Measurements from ENCODE around the gene TGFA.

TGFA gene

DNA sequence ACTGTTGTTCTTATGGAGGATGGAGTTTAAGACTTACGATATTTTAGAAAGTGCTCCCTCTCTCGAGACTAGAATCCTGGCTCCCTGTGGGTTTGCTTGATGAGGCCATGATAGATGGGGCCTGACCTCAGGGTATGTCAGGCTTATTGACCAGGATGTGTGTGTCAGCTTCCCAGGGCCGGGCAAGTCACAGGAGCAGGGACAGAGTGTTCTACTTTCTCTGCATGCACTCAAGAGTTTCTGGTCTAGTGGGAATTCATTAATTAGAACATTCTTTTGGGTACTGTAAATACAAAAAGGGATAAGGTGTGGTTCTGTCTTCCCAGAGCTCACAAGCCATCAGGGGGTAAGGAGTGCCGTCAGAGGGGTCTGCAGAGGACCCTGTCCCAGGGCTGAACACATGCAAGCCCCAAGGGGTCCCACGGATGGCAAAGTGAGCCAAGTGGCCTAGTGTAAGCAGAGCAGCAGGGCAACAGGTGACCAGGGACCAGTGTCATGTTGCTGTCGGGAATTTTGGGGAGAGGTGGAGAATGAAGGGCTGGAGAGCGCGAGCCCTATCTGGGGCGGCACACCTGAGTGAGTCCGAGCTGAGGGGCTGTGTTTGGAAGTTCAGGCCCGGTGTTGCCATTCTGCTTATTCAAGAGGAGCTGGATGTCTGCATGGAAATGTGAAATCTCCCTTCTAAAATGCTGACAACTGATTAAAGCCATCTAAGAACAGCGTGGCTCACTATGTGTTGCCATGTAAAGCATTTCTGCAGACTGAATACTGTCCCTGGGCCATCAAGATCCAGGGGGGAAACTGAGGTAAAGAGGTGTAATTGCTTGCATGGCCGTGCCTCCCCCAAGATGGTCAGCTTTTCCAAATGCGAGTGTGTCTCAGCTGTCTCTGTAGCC lies 91.4 kb downstream of the TGFA start:
- no peak for DNase-seq

DNA sequence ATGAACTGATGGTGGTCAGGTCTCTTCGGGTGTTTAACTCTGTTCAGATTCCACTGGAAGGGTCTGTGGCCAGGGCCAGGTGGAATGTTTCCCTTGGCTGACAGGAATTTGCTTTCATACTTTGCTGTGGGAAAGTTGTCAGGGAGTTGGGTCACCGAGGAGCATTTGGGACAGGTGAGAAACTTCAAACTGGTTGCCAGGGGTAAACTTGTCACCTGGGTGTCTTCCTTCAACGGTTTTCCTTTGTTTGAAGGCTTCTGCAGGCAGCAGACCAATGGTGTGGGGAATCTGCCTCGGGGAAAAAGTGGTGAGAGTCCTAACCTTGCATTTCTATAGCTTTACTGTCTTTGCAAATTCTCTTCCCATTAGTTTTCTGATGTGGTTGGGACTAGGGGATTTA lies 92.2 kb downstream of the TGFA start:
- no peak for DNase-seq

DNA sequence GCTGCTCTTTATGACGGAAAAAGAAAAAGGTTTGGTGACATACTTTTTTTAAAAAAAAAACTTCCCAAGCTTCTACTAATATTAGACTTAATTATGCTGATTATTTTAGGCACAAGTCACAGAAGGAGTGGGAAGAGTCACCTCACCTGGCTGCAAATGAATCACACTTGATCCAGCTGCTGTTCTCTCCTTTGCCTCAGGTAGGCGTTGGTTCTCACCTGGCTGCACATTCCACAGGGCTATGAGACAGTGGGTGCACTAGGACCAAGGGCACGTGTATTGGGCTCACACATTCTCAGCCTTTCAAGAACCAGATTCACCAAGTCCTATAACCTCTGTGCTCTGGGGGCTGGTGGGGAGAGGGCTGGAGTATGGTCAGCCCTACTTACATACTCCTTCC lies 93.3 kb downstream of the TGFA start:
- DNase-seq = no peak

DNA sequence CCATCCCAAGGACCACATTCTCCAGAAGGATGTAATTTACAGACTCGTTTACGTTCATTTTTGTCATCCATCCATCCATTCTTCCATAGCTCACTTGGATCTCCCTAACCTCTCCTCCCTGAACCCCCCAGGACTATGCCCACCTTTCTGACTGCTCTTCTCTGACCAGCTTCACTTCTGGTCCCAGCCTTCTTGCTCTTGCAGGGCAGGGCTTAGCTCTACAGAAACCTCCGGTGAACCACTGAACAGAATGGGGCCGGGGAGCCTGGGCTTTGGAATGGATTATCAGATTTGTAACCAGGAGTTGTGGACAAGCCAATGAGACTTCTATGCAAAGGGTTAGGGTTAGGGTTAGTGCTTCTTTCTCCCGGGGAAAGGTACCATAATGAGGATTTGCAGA lies 95.0 kb downstream of the TGFA start:
- DNase-seq = no peak

DNA sequence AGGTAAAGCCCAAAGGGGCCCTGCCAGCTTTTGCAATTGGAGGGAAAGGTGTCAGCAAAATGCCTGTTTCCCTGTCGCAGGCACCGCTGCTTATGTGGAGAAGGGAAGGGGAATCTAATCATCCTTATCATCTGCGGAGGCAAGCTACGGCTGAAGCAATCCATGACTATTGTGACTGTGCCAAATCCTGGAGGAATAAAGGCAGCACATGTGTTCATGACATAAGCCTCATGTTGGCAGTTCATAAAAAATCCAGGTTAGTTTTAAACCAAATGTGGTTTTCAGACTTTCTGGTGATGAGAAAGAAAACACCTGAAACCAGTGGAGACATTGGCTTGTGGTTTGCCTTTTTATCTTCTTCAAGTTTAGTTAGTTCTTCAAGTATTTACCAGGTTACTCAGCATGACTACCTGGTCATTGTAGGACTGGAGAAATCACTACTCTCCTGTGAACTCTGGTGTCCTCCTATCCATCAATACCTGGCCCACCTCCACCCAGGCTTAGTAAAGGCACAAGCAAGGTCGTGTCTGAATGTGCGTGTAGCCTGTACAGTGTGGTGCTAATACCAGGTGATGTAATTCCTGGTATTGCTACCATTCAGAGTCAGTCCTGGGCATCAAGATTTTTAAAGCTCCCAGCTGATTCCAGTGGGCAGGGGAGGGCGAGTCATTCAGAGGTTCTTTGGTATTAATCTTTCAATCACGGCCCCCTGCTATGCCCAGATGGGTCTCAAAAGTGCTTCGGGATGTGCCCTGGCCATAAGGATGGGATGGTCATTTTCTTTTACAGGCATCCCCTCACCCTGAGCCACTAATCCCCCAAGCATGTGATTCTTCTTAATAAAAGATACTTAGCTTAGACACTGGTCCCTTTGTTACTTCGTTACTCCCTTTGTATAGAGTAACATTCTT lies 96.8 kb downstream of the TGFA start:
- DNase-seq = no peak

DNA sequence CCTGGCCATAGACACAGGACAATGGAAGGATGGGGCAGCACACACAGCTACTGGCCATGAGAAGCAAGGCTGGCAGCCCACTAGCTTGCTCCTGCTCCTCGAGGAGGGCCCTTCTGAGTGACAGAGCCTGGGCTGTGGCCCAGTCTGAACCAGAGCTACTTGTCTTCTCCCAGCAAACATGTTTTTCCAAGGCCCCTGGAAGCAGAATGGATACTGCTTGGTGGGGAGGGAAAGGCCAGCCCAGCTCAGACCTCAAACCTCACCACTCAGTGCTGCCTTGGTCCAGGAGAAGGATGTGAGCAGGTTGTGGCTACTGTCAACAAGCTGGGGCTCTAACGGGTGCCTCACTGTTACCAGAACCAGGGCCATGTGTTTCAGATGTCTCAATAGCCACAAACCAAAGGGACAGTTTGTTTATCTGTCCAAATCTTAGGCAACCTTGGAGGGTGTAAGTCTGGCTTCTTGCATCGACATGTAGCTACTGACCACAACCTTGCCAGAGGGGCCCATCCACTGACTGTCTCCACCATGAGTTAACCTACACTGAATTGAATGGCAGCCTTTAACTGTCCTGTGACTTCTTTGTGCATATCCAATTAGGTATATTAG lies 98.6 kb downstream of the TGFA start:
- no peak for DNase-seq

DNA sequence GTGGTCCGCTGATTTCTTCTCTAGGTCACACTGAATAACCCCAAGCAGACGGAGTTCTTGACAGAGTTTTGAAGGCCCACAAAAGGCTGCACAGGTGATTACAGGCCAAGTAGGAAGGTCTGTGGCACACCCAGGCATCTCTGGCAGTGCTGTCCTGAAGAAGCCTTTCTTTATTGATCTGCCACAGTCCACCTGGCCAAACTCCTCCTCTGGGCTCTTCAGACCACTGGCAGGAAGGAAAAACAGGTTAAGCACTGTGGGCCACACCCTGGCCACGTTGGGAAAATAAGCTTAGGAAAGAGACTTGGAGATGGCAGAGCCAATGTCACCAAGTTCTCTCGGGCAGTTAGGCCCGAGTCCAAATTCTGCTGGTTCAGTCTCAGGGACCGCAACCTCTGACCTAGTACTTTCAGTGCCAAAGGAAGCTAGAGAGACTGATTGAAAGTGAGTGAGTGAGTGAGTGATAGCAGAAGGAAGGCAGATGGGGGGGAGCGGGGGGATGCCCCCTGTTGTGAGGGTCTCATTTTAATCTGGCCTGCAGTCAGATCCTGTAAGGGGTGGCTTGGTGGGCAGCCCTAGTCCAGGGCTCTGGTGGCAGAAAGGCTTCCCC lies 102.9 kb downstream of the TGFA start:
- DNase-seq = no peak

DNA sequence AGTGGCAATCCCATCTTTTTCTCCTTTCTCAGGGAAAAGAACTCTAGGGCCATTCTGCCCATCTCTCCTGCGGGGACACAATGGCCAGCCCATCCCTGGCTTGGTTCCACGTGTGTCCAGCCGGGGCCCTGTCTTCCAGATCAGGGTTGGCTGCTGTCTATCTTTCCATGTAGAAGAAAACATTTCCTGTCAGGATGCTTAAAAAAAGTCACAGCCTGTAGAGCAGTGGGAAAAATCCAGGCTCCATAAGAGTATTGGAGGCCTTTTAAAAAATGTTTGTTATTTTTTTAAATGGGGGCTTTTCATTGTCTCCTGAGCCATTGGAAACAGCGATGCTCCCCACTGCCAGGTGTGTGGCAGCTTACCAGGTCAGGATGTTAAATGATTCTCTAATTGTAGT lies 105.6 kb downstream of the TGFA start:
- no peak for DNase-seq

DNA sequence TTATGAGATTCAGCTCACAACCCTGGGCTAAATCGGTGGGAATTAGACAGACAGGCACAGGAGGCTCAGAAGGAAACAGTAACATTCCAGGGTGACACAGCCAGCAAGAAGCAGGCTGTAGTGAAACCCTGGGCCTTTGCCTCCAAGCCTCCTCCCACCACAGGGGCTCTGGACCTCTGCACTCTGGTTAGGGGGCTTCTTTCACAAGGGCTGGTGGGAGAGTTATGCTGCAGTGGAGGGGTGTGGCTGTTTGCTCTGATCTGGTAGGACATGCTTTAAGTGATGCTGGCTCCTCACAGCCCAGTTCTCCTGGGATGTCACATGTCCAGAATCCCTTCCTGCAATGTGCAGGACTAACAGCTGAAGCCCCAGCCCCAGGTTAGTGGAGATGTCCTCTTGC lies 109.9 kb downstream of the TGFA start:
- no peak for DNase-seq

DNA sequence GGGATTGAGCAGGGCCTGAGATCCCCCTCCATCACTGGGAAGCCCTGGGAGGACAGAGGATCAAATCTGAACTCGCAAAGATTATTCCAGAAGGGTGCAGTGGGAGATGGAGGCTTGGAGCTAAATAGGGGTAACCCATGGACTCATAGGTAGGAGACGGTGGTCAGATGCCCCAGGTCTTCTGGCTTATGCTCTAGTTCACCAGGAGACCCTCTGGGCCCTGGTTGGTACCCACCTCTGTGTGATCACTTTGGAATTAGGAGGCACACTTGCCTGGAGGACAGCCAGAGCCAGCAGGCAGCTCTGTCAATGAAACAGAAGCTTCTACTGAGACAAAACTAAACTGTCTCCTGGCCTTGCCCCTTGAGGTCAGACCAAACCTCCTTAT lies 110.6 kb downstream of the TGFA start:
- DNase-seq = no peak

DNA sequence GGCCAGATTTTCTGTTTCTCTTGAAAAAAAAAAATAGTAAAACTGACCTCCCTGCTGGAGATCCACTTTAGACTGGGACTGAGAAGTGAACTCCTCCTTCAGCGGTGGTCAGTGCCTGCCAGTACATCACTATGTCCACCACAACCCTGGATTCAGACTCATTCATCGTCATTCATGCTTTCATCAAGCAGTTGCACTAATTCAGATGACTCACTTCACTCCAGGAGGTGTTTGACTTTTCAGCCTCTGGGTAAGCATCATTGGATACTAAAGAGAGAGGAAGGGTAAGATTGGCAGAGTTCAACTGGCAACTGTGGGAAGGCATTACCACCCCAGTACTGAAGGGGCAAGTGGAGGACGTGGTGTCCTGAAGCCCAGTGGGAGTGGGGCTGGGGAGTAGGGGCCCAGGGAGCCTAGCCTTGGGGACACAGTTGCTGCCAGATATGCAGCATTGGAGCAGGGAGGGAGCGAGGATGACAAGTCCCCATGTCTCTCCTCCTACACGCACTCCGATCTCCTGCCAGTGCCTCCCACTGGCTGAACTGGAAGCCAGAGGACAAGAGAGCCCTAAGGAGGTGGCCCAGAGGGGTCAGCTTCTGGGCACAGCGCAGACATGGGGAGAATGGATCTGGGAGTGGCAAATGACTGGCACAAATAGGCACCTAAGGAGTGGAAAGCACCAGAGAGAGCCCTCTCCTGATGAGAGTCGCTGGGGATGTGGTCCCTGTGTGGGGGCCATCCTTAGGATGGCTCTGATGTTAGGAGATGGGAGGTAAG lies 111.1 kb downstream of the TGFA start:
- no peak for DNase-seq

DNA sequence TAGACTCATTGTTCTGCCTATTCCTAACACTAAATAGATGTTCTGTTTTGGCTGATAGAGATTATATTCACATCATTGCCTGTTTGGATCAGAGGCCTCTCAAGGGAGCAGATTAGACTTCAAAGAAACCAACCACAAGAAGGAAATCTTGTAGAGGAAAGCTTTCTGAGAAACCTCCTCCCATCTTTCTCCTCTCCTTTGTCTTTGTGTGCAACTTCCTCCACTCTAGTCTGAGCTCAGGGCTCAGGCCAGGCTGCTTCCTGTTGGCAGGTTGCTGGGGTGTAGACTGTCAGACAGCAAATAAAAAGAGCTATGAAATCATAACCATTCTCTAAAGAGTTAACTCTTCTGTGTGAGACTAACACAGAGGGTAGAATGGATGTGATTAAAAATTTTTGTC lies 113.0 kb downstream of the TGFA start:
- DNase-seq = no peak

DNA sequence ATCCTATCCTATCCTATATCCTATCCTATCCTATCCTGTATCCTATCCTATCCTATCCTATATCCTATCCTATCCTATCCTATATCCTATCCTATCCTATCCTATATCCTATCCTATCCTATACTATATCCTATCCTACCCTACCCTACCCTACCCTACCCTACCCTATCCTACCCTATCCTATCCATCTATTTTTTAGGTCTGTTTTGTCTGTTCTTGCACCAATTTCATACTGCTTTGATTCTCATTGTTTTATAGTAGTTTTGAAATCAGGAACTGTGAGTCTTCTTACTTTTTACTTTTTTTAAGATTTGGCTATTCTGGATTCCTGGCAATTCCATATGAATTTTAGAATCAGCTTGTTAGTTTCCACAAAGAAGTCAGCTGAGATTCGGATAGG lies 118.5 kb downstream of the TGFA start:
- DNase-seq = no peak

DNA sequence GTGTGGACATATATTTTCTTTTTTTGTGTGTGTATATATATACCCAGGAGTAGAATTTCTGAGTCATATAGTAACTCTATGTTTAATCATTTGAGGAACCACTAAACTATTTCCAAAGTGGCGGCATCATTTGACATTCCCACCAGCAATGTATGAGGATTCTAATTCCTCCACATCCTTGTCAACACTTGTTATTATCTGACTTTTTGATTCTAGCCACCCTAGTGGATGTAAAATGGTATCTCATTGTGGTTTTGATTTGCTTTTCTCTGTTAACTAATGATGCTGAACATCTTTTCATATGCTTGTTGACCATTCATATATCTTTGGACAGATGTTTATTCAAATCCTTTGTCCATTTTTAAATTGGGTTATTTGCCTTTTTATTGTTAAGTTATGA lies 120.3 kb downstream of the TGFA start:
- DNase-seq = no peak

DNA sequence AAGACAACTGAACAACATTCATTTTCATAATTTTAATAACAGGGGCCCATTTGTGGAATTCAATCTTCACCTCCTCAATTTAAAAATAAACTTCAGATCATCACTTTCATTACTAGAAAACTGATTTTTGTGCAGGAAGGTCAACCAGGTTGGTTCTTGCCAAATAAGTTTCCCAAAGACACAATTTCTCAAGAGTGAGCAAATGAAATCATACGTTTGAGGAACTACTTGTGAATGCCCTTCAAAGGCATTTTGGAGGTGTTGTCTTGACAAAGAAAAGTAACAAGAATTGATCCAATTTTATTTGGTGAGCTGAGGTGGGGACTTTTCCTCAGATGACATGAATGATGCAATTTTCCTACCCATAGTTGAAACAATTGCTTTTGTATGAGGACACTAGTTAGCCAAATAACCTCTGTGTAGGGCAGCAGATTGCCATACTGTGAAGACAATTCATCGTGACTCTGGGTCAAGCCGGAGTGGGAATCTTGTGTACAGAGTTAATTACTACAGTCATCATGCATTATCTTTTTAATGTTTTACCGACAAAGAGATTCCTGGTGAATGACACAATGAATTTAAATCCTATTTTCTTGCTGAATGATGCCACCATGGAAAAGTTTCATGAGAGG lies 121.8 kb downstream of the TGFA start:
- DNase-seq = no peak

DNA sequence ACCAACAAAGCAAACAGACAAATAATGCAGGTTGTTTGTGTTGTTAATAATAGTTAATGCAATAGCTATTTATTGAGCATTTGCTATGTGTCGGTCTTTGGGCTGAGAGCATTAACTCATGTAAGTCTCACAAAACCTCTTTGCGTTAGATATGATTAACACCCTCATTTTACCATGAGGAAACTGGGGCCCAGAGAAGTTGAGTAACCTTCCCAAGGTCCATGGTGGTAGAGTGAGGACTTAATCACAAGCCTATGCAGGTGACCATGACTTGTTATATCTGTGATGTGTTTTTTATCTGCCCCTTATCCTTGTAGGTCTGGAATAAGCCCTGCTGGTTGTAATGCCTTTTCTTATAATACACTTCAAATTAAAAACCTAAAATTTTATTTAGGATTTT lies 127.3 kb downstream of the TGFA start:
- no peak for DNase-seq

DNA sequence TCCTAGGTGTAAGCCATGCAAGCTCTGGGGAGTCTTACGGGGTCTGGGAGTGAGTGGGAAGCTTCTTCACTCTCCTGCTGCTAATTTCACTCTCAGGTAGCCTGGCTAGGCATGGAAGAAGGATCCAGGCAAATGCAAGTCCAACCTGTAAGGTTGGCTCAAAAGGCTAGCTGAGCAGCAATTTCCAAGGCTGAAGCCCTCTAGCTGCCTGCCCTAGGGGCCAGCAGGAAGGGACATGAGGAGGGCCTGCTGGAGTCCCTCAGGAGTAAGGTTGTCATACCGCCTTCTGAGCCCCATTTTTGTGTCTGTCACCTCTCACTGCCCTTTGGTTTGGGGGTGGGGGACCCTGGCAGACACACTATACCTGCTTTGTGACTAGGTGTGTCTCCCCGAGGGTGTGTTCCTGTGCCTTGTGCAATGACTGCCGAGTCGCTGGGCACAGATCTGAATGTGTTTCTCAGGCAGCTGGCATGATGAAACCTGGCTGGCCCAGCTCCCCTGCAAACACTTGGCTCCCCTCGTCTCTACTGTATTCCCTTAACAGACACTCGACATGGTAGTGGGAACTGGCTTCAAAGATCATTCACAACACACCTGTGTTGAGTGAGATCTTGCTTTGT lies 127.8 kb downstream of the TGFA start:
- peak; percentile 44 for DNase-seq

DNA sequence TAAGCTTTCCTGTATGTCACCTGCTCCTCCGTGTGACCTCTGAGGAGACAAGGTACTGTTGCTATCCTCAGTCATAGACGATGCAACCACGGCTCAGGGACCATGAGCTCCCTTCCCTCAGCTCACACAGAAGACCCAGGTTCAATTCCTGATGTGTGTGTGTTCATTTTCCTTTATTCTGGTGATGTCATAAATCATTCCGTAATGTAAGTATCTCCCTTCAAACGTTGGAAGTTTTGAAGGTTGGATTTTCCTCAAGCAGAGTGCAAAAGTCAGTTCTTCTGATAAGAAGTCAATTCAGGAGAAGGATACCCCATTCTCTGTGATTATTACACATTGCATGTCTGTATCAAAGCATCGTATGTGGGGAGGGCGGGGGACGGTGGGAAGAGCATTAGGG lies 132.9 kb downstream of the TGFA start:
- no peak for DNase-seq

DNA sequence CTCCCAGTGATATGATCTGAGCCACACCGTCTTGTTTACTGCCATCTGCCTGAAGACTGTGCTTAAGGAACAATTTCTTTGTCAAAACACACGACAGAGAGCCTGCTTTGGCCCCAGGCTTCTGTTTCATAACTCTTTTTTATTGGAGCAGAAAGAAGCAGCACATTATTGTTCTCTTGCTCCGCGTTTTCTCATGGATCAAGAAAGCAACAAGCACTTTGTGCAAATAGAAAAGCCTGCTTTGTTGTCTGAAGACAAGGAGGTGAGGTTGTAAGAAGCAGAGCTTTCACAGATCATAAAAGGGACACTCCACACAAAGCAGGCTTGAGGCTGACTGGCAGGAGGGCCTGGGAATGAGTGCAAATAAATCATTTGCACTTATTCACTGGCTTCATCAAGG lies 133.5 kb downstream of the TGFA start:
- DNase-seq = no peak

DNA sequence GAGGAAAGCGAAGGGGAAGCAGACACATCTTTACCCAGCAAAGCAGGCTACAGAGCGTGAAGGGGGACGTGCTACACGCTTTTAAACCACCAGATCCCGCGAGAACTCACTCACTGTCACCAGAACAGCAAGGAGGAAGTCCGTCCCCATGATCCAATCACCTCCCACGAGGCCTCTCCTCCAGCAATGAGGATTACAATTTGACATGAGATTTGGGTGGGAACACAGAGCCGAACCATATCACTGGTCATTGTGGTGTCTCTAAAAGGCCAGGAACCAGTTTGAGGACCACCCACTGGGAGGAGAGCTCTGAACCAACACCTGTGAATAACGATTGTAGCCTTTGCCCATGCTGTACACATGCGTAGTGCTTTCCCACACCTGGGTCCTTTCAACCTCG lies 135.1 kb downstream of the TGFA start:
- DNase-seq = no peak

DNA sequence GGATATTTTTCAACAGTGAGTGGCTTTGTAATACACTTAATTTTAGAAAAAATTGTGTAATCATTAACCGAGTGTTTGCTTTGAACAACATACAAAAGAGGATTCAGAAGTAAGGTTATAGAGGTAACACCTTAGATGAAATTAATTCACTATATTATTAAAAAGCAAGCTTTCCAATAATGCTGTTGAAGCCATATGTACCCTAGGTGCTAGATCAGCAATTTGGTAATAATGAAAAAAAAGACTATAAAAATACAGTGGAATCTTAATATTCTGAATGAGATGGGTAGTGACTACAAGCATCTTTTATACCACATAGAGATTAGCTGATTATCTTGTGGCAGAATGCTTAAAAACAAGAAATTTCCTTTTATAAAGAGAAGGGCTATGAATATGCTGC lies 136.6 kb downstream of the TGFA start:
- no peak for DNase-seq
